LNCaP clone FGC (cell line): ENCODE results near the gene PLEKHH3.

Experiments used
- DNase-seq: peaks from one replicate; pipeline ENCODE4 v3.0.0-alpha.2; 2011; ENCODE audit warnings: low read depth
- H3K4me3 ChIP-seq: 2 replicates; pipeline ENCODE4 v1.5.1; 2011; ENCODE audit warnings: mild to moderate bottlenecking, low read depth, low read length, control low read depth
- TF ChIP-seq, protein P1 (sequence below): IDR thresholded peaks from 2 replicates; pipeline ENCODE4 v1.5.1; 2012; ENCODE audit warnings: mild to moderate bottlenecking; ENCODE audit not compliant: control insufficient read depth, insufficient read depth; ENCODE audit errors: extremely low read depth

PLEKHH3 gene

DNA sequence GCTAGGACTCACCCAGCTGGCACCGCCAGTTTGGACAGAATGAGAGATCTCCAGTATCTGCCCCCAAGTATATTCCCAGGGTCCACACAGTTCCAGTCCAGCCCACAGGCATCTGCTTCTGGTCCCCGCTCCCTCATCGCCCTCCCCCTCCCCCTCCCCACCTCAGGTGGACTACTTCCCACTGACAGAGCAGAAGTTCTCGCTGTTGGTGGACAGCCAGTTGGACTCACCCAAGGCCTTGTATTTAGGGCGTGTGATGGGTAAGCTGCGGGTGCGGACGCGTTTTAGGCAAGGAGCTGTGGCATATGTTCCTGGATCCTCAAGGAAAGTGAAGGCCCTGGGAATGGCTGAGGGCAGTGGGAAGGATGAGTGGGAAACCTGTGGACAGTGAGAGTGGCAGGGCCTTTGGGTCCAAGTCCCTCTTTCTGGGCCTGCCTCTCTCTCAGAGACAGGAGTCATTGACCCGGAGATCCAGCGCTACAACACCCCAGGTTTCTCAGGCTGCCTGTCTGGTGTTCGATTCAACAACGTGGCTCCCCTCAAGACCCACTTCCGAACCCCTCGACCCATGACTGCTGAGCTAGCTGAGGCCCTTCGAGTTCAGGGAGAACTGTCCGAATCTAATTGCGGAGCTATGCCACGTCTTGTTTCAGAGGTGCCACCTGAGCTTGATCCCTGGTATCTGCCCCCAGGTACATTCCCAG is 20.5 kb upstream of the PLEKHH3 start:
- no peak overlapping the region for H3K4me3 ChIP-seq
- no peak for DNase-seq
- TF ChIP-seq, protein P1, sequence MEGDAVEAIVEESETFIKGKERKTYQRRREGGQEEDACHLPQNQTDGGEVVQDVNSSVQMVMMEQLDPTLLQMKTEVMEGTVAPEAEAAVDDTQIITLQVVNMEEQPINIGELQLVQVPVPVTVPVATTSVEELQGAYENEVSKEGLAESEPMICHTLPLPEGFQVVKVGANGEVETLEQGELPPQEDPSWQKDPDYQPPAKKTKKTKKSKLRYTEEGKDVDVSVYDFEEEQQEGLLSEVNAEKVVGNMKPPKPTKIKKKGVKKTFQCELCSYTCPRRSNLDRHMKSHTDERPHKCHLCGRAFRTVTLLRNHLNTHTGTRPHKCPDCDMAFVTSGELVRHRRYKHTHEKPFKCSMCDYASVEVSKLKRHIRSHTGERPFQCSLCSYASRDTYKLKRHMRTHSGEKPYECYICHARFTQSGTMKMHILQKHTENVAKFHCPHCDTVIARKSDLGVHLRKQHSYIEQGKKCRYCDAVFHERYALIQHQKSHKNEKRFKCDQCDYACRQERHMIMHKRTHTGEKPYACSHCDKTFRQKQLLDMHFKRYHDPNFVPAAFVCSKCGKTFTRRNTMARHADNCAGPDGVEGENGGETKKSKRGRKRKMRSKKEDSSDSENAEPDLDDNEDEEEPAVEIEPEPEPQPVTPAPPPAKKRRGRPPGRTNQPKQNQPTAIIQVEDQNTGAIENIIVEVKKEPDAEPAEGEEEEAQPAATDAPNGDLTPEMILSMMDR = no peak

DNA sequence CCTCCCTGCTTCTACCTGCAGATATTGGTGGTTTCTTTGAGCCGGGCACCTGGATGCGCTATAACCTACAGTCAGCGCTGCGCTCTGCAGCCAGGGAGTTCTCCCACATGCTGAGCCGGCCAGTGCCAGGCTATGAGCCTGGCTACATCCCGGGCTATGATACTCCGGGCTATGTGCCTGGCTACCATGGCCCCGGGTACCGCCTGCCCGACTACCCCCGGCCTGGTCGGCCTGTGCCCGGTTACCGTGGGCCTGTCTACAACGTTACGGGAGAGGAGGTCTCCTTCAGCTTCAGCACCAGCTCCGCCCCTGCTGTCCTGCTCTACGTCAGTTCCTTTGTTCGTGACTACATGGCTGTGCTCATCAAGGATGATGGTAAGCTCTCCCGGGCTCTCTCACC is 18.7 kb upstream of the PLEKHH3 start:
- TF ChIP-seq, protein P1 = no peak
- DNase-seq = no peak
- no peak overlapping the region for H3K4me3 ChIP-seq

DNA sequence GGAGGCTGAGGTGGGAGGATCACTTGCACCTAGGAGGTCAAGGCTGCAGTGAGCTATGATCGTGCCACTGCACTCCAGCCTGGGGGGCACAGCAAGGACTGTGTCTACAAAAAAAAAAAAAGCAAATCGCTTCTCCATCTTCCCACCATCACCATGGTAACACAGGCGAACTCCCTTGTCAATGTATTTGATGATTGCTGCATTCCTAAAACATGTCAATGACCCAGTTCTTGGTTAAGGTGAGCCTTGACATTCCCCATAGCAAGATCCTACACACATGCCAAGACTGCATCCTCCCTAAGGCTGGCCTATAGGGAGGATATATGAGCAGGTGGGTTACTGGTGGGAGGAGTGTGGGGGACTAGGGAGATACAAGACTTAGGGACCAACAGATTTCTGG is 17.7 kb upstream of the PLEKHH3 start:
- DNase-seq = no peak
- TF ChIP-seq, protein P1 = no peak
- no peak overlapping the region for H3K4me3 ChIP-seq

DNA sequence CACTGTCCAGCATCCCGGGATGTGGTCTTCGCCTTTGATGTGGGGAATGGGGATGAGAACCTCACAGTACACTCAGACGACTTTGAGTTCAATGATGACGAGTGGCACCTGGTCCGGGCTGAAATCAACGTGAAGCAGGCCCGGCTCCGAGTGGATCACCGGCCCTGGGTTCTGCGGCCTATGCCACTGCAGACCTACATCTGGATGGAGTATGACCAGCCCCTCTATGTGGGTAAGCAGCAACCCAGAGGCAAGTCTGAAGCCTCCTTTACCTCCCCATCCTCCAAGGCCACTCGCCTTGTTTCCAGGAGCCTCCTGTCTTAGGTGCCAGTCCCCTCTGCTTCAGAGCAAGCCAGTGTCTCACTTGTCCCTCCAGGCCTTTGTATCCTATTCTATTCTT is 15.7 kb upstream of the PLEKHH3 start:
- TF ChIP-seq, protein P1 = no peak
- H3K4me3 ChIP-seq = no peak overlapping the region
- DNase-seq = no peak

DNA sequence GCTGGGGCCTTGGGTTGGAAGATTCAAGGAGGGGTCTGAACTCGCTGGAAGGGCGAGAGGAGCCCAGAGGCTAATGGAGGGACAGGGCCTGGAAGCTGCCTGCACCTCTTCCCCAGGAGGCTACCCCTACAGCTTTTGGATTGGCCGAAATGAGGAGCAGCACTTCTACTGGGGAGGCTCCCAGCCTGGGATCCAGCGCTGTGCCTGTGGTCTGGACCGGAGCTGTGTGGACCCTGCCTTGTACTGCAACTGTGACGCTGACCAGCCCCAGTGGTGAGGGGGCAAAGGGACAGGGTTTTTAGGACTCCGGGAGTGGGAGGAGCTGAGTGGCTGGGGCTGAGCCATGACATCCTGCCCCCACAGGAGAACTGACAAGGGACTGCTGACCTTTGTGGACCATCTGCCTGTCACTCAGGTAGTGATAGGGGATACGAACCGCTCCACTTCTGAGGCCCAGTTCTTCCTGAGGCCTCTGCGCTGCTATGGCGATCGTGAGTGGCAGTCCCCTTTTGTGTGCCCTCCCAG is 14.3 kb upstream of the PLEKHH3 start:
- H3K4me3 ChIP-seq = no peak overlapping the region
- no peak for DNase-seq
- TF ChIP-seq, protein P1 = no peak

DNA sequence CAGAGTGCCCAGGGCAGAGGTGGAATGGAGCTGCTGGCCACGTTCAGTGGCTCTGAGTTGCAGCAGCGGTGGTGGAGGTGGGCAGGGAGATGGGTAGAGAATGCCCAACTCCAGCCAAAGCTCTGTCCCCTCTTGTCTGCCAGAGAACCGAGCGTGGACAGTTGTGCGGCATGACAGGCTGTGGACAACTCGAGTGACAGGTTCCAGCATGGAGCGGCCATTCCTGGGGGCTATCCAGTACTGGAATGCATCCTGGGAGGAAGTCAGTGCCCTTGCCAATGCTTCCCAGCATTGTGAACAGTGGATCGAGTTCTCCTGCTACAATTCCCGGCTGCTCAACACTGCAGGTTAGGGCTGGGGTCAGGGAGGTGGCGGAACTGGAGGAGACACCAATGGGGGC is 13.8 kb upstream of the PLEKHH3 start:
- H3K4me3 ChIP-seq = no peak overlapping the region
- DNase-seq = no peak
- TF ChIP-seq, protein P1 = no peak
